Measurements from ENCODE around the gene MUL1. TPM values are rescaled to one million over a fixed set of nuclear protein-coding genes. Genes with fewer than 3 reads are reported as not detected.

MUL1 gene
- polyA plus RNA-seq, 4 donors, result 35.8 to 39.9 (median 37.9) TPM

- peak in 1 of 4 donors; percentile 63 for DNase-seq (ENCODE audit: low read depth in 4 of 4, low spot score in 3 of 4)
Measured at GRCh38 chr1:20472860-20473711, 34.9 kb downstream of the MUL1 start.

- no peak for DNase-seq (ENCODE audit: low read depth in 4 of 4, low spot score in 3 of 4)
Measured at GRCh38 chr1:20472121-20472520, 35.8 kb downstream of the MUL1 start.

GRCh38 chr1:20470194-20470593 lies 37.8 kb downstream of the MUL1 start:
- no peak for DNase-seq (ENCODE audit: low read depth in 4 of 4, low spot score in 3 of 4)

- no peak for DNase-seq (ENCODE audit: low read depth in 4 of 4, low spot score in 3 of 4)
Measured at GRCh38 chr1:20469406-20470076, 38.4 kb downstream of the MUL1 start.

GRCh38 chr1:20466273-20466672 lies 41.7 kb downstream of the MUL1 start:
- DNase-seq (ENCODE audit: low read depth in 4 of 4, low spot score in 3 of 4), result no peak

- no peak for DNase-seq (ENCODE audit: low read depth in 4 of 4, low spot score in 3 of 4)
Measured at GRCh38 chr1:20465187-20465586, 42.8 kb downstream of the MUL1 start.

GRCh38 chr1:20463502-20463901 lies 44.4 kb downstream of the MUL1 start:
- no peak for DNase-seq (ENCODE audit: low read depth in 4 of 4, low spot score in 3 of 4)

- DNase-seq (ENCODE audit: low read depth in 4 of 4, low spot score in 3 of 4), result no peak
Measured at GRCh38 chr1:20462397-20462796, 45.6 kb downstream of the MUL1 start.

GRCh38 chr1:20458717-20459116 lies 49.2 kb downstream of the MUL1 start:
- DNase-seq (ENCODE audit: low read depth in 4 of 4, low spot score in 3 of 4), result no peak

GRCh38 chr1:20454004-20454403 lies 53.9 kb downstream of the MUL1 start:
- no peak for DNase-seq (ENCODE audit: low read depth in 4 of 4, low spot score in 3 of 4)

- DNase-seq (ENCODE audit: low read depth in 4 of 4, low spot score in 3 of 4), result no peak
Measured at GRCh38 chr1:20449735-20450311, 58.1 kb downstream of the MUL1 start.

Other genes starting within 250 kb of the MUL1 start
- gene VWA5B1, start 217.3 kb downstream of the MUL1 start, polyA plus RNA-seq (ENCODE audit: insufficient read length in 4 of 4), result 1 to 10 TPM in 3 of 4 donors, under 1 TPM in 1; 0.91 to 1.6 (median 1.3) TPM
- gene CAMK2N1, start 21.9 kb downstream of the MUL1 start, polyA plus RNA-seq (ENCODE audit: insufficient read length in 4 of 4), result 10 to 100 TPM; 80.8 to 93.1 (median 85.1) TPM
- gene FAM43B, start 44.4 kb upstream of the MUL1 start, polyA plus RNA-seq (ENCODE audit: insufficient read length in 4 of 4), result 1 to 10 TPM; 1.2 to 1.9 (median 1.5) TPM
- gene CDA, start 80.9 kb upstream of the MUL1 start, polyA plus RNA-seq (ENCODE audit: insufficient read length in 4 of 4), result 1 to 10 TPM; 5.4 to 6.8 (median 6.6) TPM
- 10 to 100 TPM; 69.1 to 76.9 (median 73.5) TPM for gene PINK1, start 125.3 kb upstream of the MUL1 start, polyA plus RNA-seq (ENCODE audit: insufficient read length in 4 of 4)
- 100 to 1,000 TPM; 217 to 254 (median 232) TPM for gene DDOST, start 153.2 kb upstream of the MUL1 start, polyA plus RNA-seq (ENCODE audit: insufficient read length in 4 of 4)
- 1 to 10 TPM; 2.1 to 5.6 (median 4.9) TPM for gene KIF17, start 209.9 kb upstream of the MUL1 start, polyA plus RNA-seq (ENCODE audit: insufficient read length in 4 of 4)
- gene SH2D5, start 224.6 kb upstream of the MUL1 start, polyA plus RNA-seq (ENCODE audit: insufficient read length in 4 of 4), result 1 to 10 TPM in 3 of 4 donors, under 1 TPM in 1; 0.80 to 1.4 (median 1.1) TPM